Measurements from ENCODE around the gene AMMECR1L. TPM values are rescaled to one million over a fixed set of nuclear protein-coding genes. Genes with fewer than 3 reads are reported as not detected.

Gene AMMECR1L
- total and polyA plus RNA-seq, 2 of the 13 experiments (the other 11 are each of a cell fraction or from before 2014, with no cell fraction given) = 9.1 to 14.2 TPM

- TF ChIP-seq E2F1 (CRISPR knock-in tag; IDR thresholded peaks at IDR 0.05) (0 out of 2 replicates have a peak, but pooled peaks have one; percentile 16), HNRNPLL (IDR thresholded peaks at IDR 0.05; ENCODE audit: low read depth, low read length, poor library complexity, severe bottlenecking) (peak; percentile 24), ATF3 (CRISPR knock-in tag; IDR thresholded peaks at IDR 0.05) (peak; percentile 44), MED13 (CRISPR knock-in tag; IDR thresholded peaks at IDR 0.05) (0 out of 2 replicates have a peak, but pooled peaks have one; percentile 27), IKZF5 (CRISPR knock-in tag; IDR thresholded peaks at IDR 0.05) (0 out of 2 replicates have a peak, but pooled peaks have one; percentile 20), ZNF777 (CRISPR knock-in tag; IDR thresholded peaks at IDR 0.05) (peak; percentile 99), POLR2G (IDR thresholded peaks at IDR 0.05; ENCODE audit: low read depth, low read length) (peak; percentile 45), PHF8 (CRISPR knock-in tag; IDR thresholded peaks at IDR 0.05) (peak; percentile 77), ERF (CRISPR knock-in tag; IDR thresholded peaks at IDR 0.05) (peak; percentile 34; the same call in 1 of the 2 replicates), MYC (CRISPR knock-in tag; IDR thresholded peaks at IDR 0.05; ENCODE audit: borderline replicate concordance) (peak; percentile 63), CCDC6 (CRISPR knock-in tag; IDR thresholded peaks at IDR 0.05) (peak; percentile 62; the same call in 1 of the 2 replicates), ZNF124 (CRISPR knock-in tag; IDR thresholded peaks at IDR 0.05) (peak; percentile 74; the same call in 1 of the 2 replicates), WIZ (CRISPR knock-in tag; IDR thresholded peaks at IDR 0.05) (peak; percentile 53; the same call in 1 of the 2 replicates), SUZ12 (IDR thresholded peaks at IDR 0.05; ENCODE audit: low read depth, low read length) (peak; percentile 48; the same call in 1 of the 2 replicates), HIC2 (CRISPR knock-in tag; IDR thresholded peaks at IDR 0.05; ENCODE audit: low read depth) (0 out of 2 replicates have a peak, but pooled peaks have one; percentile 38), HOXA3 (CRISPR knock-in tag; IDR thresholded peaks at IDR 0.05) (peak; percentile 61), ZSCAN21 (CRISPR knock-in tag; IDR thresholded peaks at IDR 0.05; ENCODE audit: borderline replicate concordance) (peak; percentile 26; the same call in 1 of the 2 replicates), ZNF747 (CRISPR knock-in tag; IDR thresholded peaks at IDR 0.05; ENCODE audit: borderline replicate concordance) (peak; percentile 50; the same call in 1 of the 2 replicates), POGZ (CRISPR knock-in tag; IDR thresholded peaks at IDR 0.05) (peak; percentile 46; the same call in 1 of the 2 replicates), ZNF574 (CRISPR knock-in tag; IDR thresholded peaks at IDR 0.05) (peak; percentile 98), NR0B2 (CRISPR knock-in tag; IDR thresholded peaks at IDR 0.05) (0 out of 2 replicates have a peak, but pooled peaks have one; percentile 44)
Observed at GRCh38 chr2:127885780-127886592, at the start of gene AMMECR1L (continued).

All from HepG2 (cell line).